SK-N-SH treated with all-trans-retinoic acid at 6 μM for 48 hours (cell line): ENCODE measurements around the gene PRCC.

Experiments used
- ATAC-seq: fragments of 200-7000 bp; cut with Tn5 transposase; 3 replicates; pipeline ENCODE4 v1.9.1; 2020; ENCODE audit warnings: mild to moderate bottlenecking, moderate library complexity
- ARNTL ChIP-seq: fragments of 450-650 bp; formaldehyde crosslinking; IDR thresholded peaks from 2 replicates; pipeline ENCODE4 v1.5.0; 2020; ENCODE audit warnings: low read depth, mild to moderate bottlenecking, moderate library complexity, borderline replicate concordance
- BACH2 ChIP-seq: fragments of 250-450 bp; sonication (Bioruptor Pico); IDR thresholded peaks from 2 replicates; pipeline ENCODE4 v1.9.0; 2021; ENCODE audit warnings: mild to moderate bottlenecking, borderline replicate concordance
- ESRRG ChIP-seq: fragments of 250-450 bp; sonication (Bioruptor Pico); IDR thresholded peaks from 2 replicates; pipeline ENCODE4 v1.6.1; 2021; ENCODE audit warnings: mild to moderate bottlenecking
- ISL1 ChIP-seq: fragments of 250-450 bp; sonication (Bioruptor Pico); IDR thresholded peaks from 2 replicates; pipeline ENCODE4 v2.1.2; 2022; ENCODE audit warnings: mild to moderate bottlenecking, moderate library complexity
- OSR1 ChIP-seq: fragments of 250-450 bp; sonication (Bioruptor Pico); IDR thresholded peaks from 2 replicates; pipeline ENCODE4 v1.8.0; 2022; ENCODE audit warnings: moderate library complexity, mild to moderate bottlenecking, inconsistent platforms
- PATZ1 ChIP-seq: fragments of 250-450 bp; sonication (Bioruptor Pico); IDR thresholded peaks from 2 replicates; pipeline ENCODE4 v1.8.0; 2020; ENCODE audit warnings: mild to moderate bottlenecking, moderate library complexity, borderline replicate concordance
- POU6F1 ChIP-seq: fragments of 250-450 bp; sonication (Bioruptor Pico); IDR thresholded peaks from 2 replicates; pipeline ENCODE4 v1.8.0; 2021; ENCODE audit warnings: low read depth, mild to moderate bottlenecking, moderate library complexity, borderline replicate concordance
- PPARA ChIP-seq: fragments of 250-450 bp; sonication (Bioruptor Pico); IDR thresholded peaks from 2 replicates; pipeline ENCODE4 v1.5.0; 2020; ENCODE audit warnings: mild to moderate bottlenecking, borderline replicate concordance
- RARB ChIP-seq: fragments of 250-450 bp; sonication (Bioruptor Pico); IDR thresholded peaks from 2 replicates; pipeline ENCODE4 v1.8.0; 2021; ENCODE audit warnings: mild to moderate bottlenecking, moderate library complexity
- SNAI2 ChIP-seq: fragments of 250-450 bp; sonication (Bioruptor Pico); IDR thresholded peaks from 2 replicates; pipeline ENCODE4 v1.5.0; 2020; ENCODE audit warnings: mild to moderate bottlenecking, moderate library complexity
- TCF4 ChIP-seq: fragments of 250-450 bp; sonication (Bioruptor Pico); IDR thresholded peaks from 2 replicates; pipeline ENCODE4 v1.8.0; 2021; ENCODE audit warnings: mild to moderate bottlenecking, moderate library complexity, borderline replicate concordance
- TOX ChIP-seq: fragments of 250-450 bp; sonication (Bioruptor Pico); IDR thresholded peaks from 2 replicates; pipeline ENCODE4 v1.8.0; 2021; ENCODE audit warnings: mild to moderate bottlenecking, moderate library complexity, borderline replicate concordance
- TSHZ2 ChIP-seq: fragments of 250-450 bp; sonication (Bioruptor Pico); IDR thresholded peaks from 2 replicates; pipeline ENCODE4 v1.5.0; 2020; ENCODE audit warnings: mild to moderate bottlenecking, moderate library complexity
- ZC3H10 ChIP-seq: fragments of 250-450 bp; sonication (Bioruptor Pico); IDR thresholded peaks from 2 replicates; pipeline ENCODE4 v1.5.1; 2021; ENCODE audit warnings: mild to moderate bottlenecking, moderate library complexity
- ZFP3 ChIP-seq: fragments of 250-450 bp; sonication (Bioruptor Pico); IDR thresholded peaks from 2 replicates; pipeline ENCODE4 v1.5.0; 2020; ENCODE audit warnings: mild to moderate bottlenecking, moderate library complexity
- ZNF70 ChIP-seq: fragments of 450-650 bp; formaldehyde crosslinking; IDR thresholded peaks from 2 replicates; pipeline ENCODE4 v1.5.0; 2020; ENCODE audit warnings: mild to moderate bottlenecking, moderate library complexity
- ZNF8 ChIP-seq: fragments of 450-650 bp; formaldehyde crosslinking; IDR thresholded peaks from 2 replicates; pipeline ENCODE4 v1.5.0; 2020; ENCODE audit warnings: mild to moderate bottlenecking, moderate library complexity
- TF ChIP-seq, protein P1 (sequence below): fragments of 250-450 bp; sonication (Bioruptor Pico); IDR thresholded peaks from 2 replicates; pipeline ENCODE4 v1.5.1; 2021; ENCODE audit warnings: mild to moderate bottlenecking, moderate library complexity
- TF ChIP-seq, protein P2 (sequence below): fragments of 250-450 bp; sonication (Bioruptor Pico); IDR thresholded peaks from 2 replicates; pipeline ENCODE4 v1.5.1; 2020; ENCODE audit warnings: low read depth, mild to moderate bottlenecking, moderate library complexity

Gene PRCC

DNA sequence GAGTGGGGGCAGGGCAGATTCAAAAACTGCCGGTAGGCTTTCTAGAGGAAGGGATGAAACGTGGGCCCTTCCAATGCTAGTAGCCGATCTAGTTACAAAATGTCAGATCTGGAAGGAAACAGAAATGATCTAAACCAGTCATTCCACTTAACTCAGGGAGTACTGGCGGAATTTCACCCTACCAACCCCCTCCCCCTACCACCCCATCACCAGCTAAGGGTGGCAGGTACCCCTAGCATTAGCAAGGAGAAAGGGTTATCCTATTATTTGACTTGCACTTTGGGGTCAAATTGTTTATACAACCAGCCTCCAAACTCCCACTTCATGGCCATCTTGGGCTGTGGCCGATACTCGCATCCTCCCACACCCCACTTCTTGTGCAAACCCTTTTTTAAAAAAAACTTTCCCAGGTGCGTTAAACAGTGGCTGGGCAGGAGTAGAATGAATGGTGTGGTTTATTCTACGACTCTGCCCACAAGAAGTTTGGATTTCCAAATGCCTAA lies 25.8 kb upstream of the PRCC start:
- TF ChIP-seq PATZ1 (CRISPR knock-in tag) (no peak), ZC3H10 (0 out of 2 replicates have a peak, but pooled peaks have one; percentile 5), ZNF8 (CRISPR knock-in tag) (no peak), RARB (CRISPR knock-in tag) (0 out of 2 replicates have a peak, but pooled peaks have one; percentile 69)
- TF ChIP-seq, all 23 proteins: peak for 2
- no peak for ATAC-seq

DNA sequence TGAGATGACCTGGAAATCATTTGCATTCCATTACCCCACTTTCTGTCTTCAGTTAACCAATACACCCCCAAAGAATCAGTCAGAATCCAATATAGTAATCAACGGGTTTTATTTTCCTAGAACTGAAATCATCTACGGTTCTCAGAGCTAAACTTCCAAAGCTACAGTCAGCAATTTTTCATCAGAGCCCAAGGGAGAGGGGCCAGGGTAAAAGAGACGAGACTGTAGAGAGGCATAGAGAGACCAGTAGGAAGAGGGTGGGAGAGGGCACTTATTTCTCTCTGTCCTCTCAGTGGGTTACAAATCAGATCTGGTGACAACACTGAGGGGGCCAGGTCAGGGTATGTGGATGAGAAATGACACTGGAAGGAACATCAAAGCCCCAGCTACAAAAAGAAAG lies 25.3 kb upstream of the PRCC start:
- ATAC-seq = no peak
- no peak for TF ChIP-seq PATZ1 (CRISPR knock-in tag)
- TF ChIP-seq ARNTL (CRISPR knock-in tag) = no peak
- TF ChIP-seq ZC3H10 = no peak
- no peak for TF ChIP-seq ZFP3 (CRISPR knock-in tag)
- no peak for TF ChIP-seq BACH2 (CRISPR knock-in tag)
- no peak for TF ChIP-seq ZNF8 (CRISPR knock-in tag)
- TF ChIP-seq ISL1 (CRISPR knock-in tag) = no peak
- no peak for TF ChIP-seq RARB (CRISPR knock-in tag)
- TF ChIP-seq OSR1 (CRISPR knock-in tag) = no peak
- TF ChIP-seq PPARA (CRISPR knock-in tag) = no peak
- TF ChIP-seq, protein P1, sequence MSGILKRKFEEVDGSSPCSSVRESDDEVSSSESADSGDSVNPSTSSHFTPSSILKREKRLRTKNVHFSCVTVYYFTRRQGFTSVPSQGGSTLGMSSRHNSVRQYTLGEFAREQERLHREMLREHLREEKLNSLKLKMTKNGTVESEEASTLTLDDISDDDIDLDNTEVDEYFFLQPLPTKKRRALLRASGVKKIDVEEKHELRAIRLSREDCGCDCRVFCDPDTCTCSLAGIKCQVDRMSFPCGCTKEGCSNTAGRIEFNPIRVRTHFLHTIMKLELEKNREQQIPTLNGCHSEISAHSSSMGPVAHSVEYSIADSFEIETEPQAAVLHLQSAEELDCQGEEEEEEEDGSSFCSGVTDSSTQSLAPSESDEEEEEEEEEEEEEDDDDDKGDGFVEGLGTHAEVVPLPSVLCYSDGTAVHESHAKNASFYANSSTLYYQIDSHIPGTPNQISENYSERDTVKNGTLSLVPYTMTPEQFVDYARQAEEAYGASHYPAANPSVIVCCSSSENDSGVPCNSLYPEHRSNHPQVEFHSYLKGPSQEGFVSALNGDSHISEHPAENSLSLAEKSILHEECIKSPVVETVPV (CRISPR knock-in tag) = no peak
- no peak for TF ChIP-seq TSHZ2 (CRISPR knock-in tag)
- TF ChIP-seq, protein P2, sequence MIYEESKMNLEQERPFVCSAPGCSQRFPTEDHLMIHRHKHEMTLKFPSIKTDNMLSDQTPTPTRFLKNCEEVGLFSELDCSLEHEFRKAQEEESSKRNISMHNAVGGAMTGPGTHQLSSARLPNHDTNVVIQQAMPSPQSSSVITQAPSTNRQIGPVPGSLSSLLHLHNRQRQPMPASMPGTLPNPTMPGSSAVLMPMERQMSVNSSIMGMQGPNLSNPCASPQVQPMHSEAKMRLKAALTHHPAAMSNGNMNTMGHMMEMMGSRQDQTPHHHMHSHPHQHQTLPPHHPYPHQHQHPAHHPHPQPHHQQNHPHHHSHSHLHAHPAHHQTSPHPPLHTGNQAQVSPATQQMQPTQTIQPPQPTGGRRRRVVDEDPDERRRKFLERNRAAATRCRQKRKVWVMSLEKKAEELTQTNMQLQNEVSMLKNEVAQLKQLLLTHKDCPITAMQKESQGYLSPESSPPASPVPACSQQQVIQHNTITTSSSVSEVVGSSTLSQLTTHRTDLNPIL = no peak
- TF ChIP-seq TOX (CRISPR knock-in tag) = no peak
- no peak for TF ChIP-seq TCF4 (CRISPR knock-in tag)
- TF ChIP-seq ZNF70 (CRISPR knock-in tag) = no peak
- TF ChIP-seq ESRRG (CRISPR knock-in tag) = no peak
- no peak for TF ChIP-seq SNAI2 (CRISPR knock-in tag)
- TF ChIP-seq, all 23 proteins: peak for 0

DNA sequence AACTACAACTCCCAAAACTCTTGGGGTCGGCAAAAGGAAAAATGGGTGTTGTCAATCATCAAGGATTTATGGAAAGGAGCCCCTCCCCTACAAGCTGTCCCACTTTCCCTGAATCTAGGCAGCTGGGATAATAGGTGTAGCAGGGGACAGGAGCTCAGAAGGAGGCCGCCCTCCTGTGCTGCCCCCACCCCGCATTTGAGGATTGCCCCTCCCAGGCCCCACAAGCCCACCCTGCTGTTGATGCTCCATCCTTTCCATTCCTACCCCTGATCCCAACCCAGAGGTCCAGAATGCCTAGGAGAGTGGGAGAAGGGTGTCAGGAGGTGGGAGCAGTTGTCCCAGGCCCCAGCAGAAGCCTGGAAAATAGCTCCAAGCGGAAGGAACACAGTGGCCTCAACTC lies 24.5 kb upstream of the PRCC start:
- no peak for TF ChIP-seq PATZ1 (CRISPR knock-in tag)
- no peak for TF ChIP-seq POU6F1 (CRISPR knock-in tag)
- TF ChIP-seq ISL1 (CRISPR knock-in tag) = no peak
- ATAC-seq = no peak
